AG04449 (cell line): ENCODE measurements around the gene CTNNBL1.

Experiments used
- CTCF ChIA-PET: fragments of 350-600 bp; formaldehyde crosslinking; extraction: SDS; loops from one replicate; lab custom pipeline; 2021; ENCODE audit warnings: antibody characterized with exemption; lab: Yijun Ruan, JAX
- POLR2A ChIA-PET: fragments of 400-600, 350-600 bp; formaldehyde crosslinking; extraction: SDS; loops from one replicate; lab custom pipeline; 2020; ENCODE audit warnings: antibody characterized with exemption, inconsistent platforms; lab: Yijun Ruan, JAX
- DNase-seq: peaks from one replicate; pipeline ENCODE4 v3.0.0-alpha.2; 2010; ENCODE audit warnings: low read depth, low spot score
- H3K4me3 ChIP-seq: 2 replicates; pipeline ENCODE4 v1.5.1; 2011; ENCODE audit warnings: low read depth, mild to moderate bottlenecking, control low read depth, low read length
- CTCF ChIP-seq: IDR thresholded peaks from one replicate; pipeline ENCODE4 v1.5.1; 2011; ENCODE audit warnings: mild to moderate bottlenecking, moderate library complexity, low read length, control low read depth, inconsistent platforms; ENCODE audit not compliant: insufficient read depth; ENCODE audit errors: missing control alignments

The CTNNBL1 gene

GRCh38 chr20:37914672-37915433 is 221.0 kb downstream of the CTNNBL1 start:
- TF ChIP-seq CTCF = no peak
- ChIA-PET CTCF (interaction anchor here (1.1 kb wide), 2 partner anchors 77 to 307 kb away, joined by 3 read pairs; no protein-coding TSS in a partner anchor), POLR2A (no interaction called here)
- no peak for DNase-seq
- no peak overlapping the region for H3K4me3 ChIP-seq

GRCh38 chr20:37915434-37915787 is 221.6 kb downstream of the CTNNBL1 start:
- no peak for TF ChIP-seq CTCF
- H3K4me3 ChIP-seq = no peak overlapping the region
- no peak for DNase-seq
- POLR2A ChIA-PET = no interaction called here
- CTCF ChIA-PET = interaction anchor here (1.1 kb wide), 2 partner anchors 77 to 306 kb away, joined by 3 read pairs; no protein-coding TSS in a partner anchor

- no peak for DNase-seq
- POLR2A ChIA-PET = no interaction called here
- H3K4me3 ChIP-seq = no peak overlapping the region
- peak; percentile 5 for TF ChIP-seq CTCF
- CTCF ChIA-PET = interaction anchor here (1.1 kb wide), 1 partner anchor 76 kb away, joined by 3 read pairs; no protein-coding TSS in a partner anchor
Observed at GRCh38 chr20:37915800-37916570, 222.2 kb downstream of the CTNNBL1 start.

GRCh38 chr20:37917461-37917860 is 223.6 kb downstream of the CTNNBL1 start:
- ChIA-PET CTCF (interaction anchor here (1.0 kb wide), 1 partner anchor 131 kb away, joined by 3 read pairs; no protein-coding TSS in a partner anchor), POLR2A (no interaction called here)
- no peak for TF ChIP-seq CTCF
- H3K4me3 ChIP-seq = no peak overlapping the region
- DNase-seq = no peak

- ChIA-PET POLR2A (no interaction called here), CTCF (interaction anchor here (1.0 kb wide), 1 partner anchor 131 kb away, joined by 3 read pairs; no protein-coding TSS in a partner anchor)
- DNase-seq = no peak
- H3K4me3 ChIP-seq = no peak overlapping the region
- no peak for TF ChIP-seq CTCF
Observed at GRCh38 chr20:37918035-37918434, 224.2 kb downstream of the CTNNBL1 start.
